Esophagus muscularis mucosa (tissue), 4 donors: Measurements from ENCODE around the gene SHB.

Source experiments
- CTCF ChIP-seq, 3 experiments: fragments of 200-600 bp in 2 of 3; fragments of 450-650 bp in 1 of 3; sonication (generic) in 2 of 3; IDR thresholded peaks; one replicate each; pipeline ENCODE4 v1.5.1; 2017 to 2019; ENCODE audit warnings: antibody characterized with exemption in 3 of 3, mild to moderate bottlenecking in 2 of 3, moderate library complexity in 1 of 3
- EP300 ChIP-seq: sonication (generic); formaldehyde crosslinking; IDR thresholded peaks from one replicate; pipeline ENCODE4 v1.6.1; 2017; ENCODE audit warnings: antibody characterized with exemption
- POLR2AphosphoS5 ChIP-seq, 2 donors: sonication (generic); formaldehyde crosslinking; IDR thresholded peaks; one replicate each; pipeline ENCODE4 v1.6.1; 2017; ENCODE audit warnings: antibody characterized with exemption in 2 of 2

- TF ChIP-seq CTCF (IDR thresholded peaks at IDR 0.05) (no peak), POLR2AphosphoS5 (IDR thresholded peaks at IDR 0.05) (no peak), EP300 (no peak)
Measured at GRCh38 chr9:38110476-38110875, 41.4 kb upstream of the SHB start.
